CD4-positive, alpha-beta T cell treated with Interleukin-6 for 4 hours (primary cell): ENCODE data around the gene CTNNBL1.
"Not testable (repeated sequence)": the region's sequence is repeated elsewhere in the genome, so short reads cannot be mapped to it uniquely, and the experiment has no call there.

Experiments used
- DNase-seq: peaks from one replicate; pipeline ENCODE4 v3.0.0-alpha.2; 2020; ENCODE audit warnings: mixed read lengths

The CTNNBL1 gene

GRCh38 chr20:37693635-37694626 lies at the start of gene CTNNBL1:
Gene CTNNBL1 (plus strand): TSS chr20:37694030. CDS start chr20:37694123, 93 bp downstream.
- DNase-seq = peak; percentile 97

GRCh38 chr20:37644605-37645004 lies 49.2 kb upstream of the CTNNBL1 start:
- no peak for DNase-seq

- no peak for DNase-seq
Measured at GRCh38 chr20:37647946-37648345, 45.9 kb upstream of the CTNNBL1 start.

GRCh38 chr20:37649017-37649416 lies 44.8 kb upstream of the CTNNBL1 start:
- DNase-seq = no peak

- no peak for DNase-seq
Measured at GRCh38 chr20:37649676-37650370, 44.0 kb upstream of the CTNNBL1 start.

GRCh38 chr20:37650661-37651060 lies 43.2 kb upstream of the CTNNBL1 start:
- no peak for DNase-seq

GRCh38 chr20:37651932-37652331 lies 41.9 kb upstream of the CTNNBL1 start:
- peak; percentile 19 for DNase-seq

- no peak for DNase-seq
Measured at GRCh38 chr20:37656945-37657344, 36.9 kb upstream of the CTNNBL1 start.

- DNase-seq = no peak
Measured at GRCh38 chr20:37657924-37658804, 35.7 kb upstream of the CTNNBL1 start.

- no peak for DNase-seq
Measured at GRCh38 chr20:37661519-37661918, 32.3 kb upstream of the CTNNBL1 start.

GRCh38 chr20:37662308-37662707 lies 31.5 kb upstream of the CTNNBL1 start:
- DNase-seq = no peak

GRCh38 chr20:37664595-37664994 lies 29.2 kb upstream of the CTNNBL1 start:
- not testable (repeated sequence) for DNase-seq

- DNase-seq = no peak
Measured at GRCh38 chr20:37668166-37668565, 25.7 kb upstream of the CTNNBL1 start.

- peak; percentile 2 for DNase-seq
Measured at GRCh38 chr20:37669062-37669772, 24.6 kb upstream of the CTNNBL1 start.

GRCh38 chr20:37669773-37670236 lies 24.0 kb upstream of the CTNNBL1 start:
- DNase-seq = no peak

- DNase-seq = no peak
Measured at GRCh38 chr20:37670351-37670791, 23.5 kb upstream of the CTNNBL1 start.

GRCh38 chr20:37672143-37672542 lies 21.7 kb upstream of the CTNNBL1 start:
- DNase-seq = no peak

GRCh38 chr20:37673444-37673843 lies 20.4 kb upstream of the CTNNBL1 start:
- DNase-seq = no peak

- no peak for DNase-seq
Measured at GRCh38 chr20:37676440-37676839, 17.4 kb upstream of the CTNNBL1 start.

- no peak for DNase-seq
Measured at GRCh38 chr20:37677969-37678861, 15.6 kb upstream of the CTNNBL1 start.

GRCh38 chr20:37679751-37680150 lies 14.1 kb upstream of the CTNNBL1 start:
- not testable (repeated sequence) for DNase-seq
